GM21529 (cell line): Measurements from ENCODE around the gene PIGP.
"Not testable (repeated sequence)": the region's sequence is repeated elsewhere in the genome, so short reads cannot be mapped to it uniquely, and the experiment has no call there.

ENCODE experiments used
- ATAC-seq: cut with Tn5 transposase; IDR thresholded peaks from one replicate; pipeline ENCODE4 v1.9.1; 2021; ENCODE audit not compliant: unreplicated experiment

Gene PIGP

DNA sequence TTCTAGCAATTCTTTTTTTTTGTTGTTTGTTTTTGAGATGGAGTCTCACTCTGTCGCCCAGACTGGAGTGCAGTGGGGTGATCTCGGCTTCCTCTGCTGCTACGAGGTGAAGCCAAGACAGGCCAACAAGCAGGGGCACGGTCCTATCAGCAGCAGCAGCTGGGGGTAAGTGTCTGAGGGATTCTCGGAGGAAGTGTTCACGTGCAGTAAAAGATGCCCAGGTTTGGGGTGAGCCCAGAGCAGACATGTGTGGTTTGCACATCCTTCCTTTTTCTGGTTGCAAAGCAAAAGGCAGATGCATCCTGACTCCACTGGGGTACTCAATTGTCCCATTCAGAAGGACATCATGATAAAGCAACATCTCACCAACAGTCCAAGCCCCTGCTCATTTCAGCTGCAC is 27.7 kb downstream of the PIGP start:
- no peak for ATAC-seq

DNA sequence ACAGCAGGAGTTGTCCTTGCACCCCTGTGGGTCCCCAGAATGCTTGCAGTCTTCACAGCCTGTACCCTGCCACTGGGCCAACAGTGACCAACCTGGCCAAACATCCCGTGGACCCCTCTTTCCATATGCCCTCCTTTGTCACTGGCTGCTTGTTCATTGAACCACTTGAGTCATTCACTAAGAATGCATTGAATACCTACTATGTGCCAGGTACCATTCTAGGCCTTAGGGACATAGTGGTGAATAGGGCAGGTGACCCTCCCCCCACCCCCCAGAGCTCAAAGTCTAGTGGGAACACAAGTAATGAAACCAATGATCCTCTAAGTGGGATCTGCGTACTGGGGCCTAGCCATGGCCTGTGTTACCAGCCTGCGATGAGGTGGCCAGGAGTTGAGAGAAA is 28.2 kb downstream of the PIGP start:
- ATAC-seq, result no peak

DNA sequence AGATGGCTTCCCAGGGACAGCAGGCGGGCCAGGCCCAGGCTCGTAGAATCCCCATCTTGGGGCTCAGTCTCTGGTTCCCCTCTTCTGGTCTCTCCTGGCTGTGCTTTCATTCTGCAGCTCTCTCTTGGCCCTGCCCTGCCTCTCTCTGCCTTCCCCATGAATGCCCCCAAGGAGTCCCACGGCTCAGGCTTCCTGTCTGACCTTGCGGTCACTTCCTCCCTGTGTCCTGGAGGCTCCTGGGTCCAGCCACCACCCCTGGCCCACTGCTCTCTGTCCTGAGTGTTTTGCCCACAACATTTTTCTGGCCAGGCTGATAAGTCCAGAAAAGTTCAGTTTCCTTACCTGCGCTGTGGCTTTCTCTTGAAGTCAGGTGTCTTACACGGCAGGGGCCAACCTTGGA is 29.1 kb downstream of the PIGP start:
- no peak for ATAC-seq

DNA sequence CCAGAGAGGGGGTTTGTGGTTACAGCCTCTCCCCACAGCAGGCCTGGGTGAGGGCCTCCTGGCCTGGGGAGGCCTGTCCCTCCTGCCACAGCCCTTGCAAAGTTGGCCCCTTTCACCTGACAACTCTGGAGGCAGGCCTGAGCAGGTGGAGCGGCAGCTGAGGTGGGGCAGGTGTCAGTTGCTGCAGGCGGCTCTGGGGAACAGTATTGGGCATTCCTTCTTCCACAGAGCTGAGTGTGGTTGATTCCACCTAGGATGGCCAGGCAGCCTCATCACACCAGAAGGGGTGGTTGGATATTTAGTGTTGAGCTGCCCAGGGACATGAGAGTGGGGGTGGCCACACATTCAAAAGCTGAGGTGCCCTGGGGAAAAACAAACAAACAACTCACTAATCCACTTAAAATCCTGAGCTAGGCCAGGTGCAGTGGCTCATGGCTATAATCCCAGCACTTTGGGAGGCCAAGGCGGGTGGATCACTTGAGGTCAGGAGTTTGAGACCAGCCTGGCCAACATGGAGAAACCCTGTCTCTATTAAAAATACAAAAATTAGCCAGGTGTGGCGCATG is 31.1 kb downstream of the PIGP start:
- ATAC-seq, result no peak

- no peak for ATAC-seq
Observed at GRCh38 chr21:37040212-37040611, 32.7 kb downstream of the PIGP start.

DNA sequence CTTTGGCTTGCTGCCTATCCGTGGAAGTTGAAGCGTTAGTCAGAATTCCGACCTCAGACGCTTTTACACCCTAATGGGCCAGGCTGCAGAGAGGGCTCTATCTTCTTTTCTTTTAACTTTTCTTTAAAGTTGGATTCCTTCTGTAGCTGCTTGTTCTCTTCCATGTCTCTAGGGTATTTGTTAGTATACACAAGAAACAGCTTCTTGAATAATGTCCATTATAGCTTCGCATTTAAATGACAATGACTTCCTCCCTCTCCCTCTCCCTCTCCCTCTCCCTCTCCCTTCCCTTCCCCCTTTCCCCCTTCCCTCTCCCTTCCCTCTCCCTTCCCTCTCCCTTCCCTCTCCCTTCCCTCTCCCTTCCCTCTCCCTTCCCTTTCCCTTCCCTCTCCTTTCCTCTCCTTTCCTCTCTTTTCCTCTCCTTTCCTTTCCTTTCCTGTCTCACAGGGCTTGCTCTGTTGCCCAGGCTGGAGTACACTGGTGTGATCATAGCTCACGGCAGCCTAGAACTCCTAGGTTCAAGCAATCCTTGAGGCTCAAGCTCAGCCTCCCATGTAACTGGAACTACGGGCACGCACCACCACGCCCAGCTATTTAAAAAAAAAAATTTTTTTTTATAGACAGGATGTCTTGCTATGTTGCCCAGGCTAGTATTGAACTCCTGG is 33.3 kb downstream of the PIGP start:
- no peak for ATAC-seq

DNA sequence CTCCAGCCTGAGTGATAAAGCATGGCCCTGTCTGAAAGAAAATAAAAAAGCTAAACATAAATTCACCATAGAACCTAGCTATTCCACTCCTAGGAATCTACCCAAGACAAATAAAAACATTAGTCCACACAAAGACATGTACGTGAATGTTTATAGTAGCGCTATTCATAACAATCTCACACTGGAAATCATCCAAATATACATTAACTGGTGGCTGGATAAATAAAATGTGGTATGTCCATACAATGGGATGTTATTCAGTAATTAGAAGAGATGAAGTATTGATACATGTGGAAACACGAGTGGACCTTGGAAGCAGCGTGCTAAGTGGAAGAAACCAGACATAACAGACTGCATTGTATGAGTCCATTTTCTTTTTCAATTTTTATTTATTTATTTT is 36.7 kb downstream of the PIGP start:
- ATAC-seq, result no peak

GRCh38 chr21:37034394-37034793 is 38.5 kb downstream of the PIGP start:
- ATAC-seq, result not testable (repeated sequence)

DNA sequence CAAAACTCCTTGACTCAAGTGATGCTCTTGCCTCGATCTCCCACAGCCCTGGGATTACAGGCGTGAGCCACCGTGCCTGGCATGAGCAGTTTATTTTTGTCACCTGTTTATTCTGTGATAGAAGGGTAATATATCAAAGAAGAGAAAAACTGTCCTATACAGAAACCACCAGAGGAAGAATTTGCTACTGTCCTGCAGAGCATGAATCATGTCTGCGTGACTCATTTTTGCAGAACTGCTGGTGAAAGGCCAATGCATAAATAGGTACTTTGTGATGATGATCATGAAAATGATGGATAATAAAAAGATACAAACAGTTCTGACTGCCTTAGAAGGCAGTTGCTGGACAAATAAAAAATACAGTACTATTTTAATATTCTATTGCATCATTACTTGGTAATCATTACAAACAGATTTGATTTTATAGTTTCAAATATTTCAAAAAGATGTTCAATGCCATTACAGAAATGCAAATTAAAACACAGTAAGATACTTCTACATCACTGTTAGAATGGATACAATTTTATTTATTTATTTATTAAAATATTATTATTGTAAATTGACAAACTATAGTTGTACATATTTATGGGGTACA is 39.9 kb downstream of the PIGP start:
- no peak for ATAC-seq

DNA sequence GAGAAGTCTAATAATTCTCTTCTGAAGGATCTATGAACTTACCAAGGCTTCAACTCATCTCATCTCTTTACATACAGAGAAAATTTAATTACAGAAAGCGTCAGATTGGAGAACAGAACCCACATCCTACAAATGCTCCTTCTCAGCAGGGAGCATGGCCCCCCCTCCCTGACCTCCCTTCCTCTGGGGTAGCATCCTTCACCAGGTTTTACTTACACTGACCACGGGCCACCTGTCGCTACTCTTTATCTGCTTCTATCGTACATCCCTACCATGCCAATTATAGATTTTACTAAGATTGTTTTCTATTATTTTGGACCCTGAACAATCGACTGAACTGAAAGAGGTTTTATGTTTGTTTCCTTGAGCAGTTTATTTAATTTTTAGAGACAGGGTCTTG is 40.6 kb downstream of the PIGP start:
- ATAC-seq, result no peak

- no peak for ATAC-seq
Observed at GRCh38 chr21:37030864-37031263, 42.0 kb downstream of the PIGP start.

DNA sequence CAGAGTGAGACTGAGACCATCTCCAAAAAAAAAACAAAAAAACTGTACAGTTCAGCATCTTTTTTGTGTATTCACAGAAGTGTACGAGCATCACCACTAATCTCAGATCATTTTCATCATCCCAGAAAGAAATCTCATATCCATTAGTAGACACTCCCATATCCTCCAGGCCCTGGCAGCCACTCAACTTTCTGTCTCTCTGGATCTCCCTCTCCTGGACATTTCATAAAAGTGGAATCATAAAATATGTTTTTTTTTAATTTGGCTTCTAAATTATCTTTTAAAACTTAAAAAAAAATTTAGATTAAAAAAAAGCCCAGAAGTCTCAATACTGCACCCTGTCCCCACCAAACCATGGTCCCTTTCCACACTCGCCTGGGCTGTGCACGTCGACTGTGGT is 44.3 kb downstream of the PIGP start:
- no peak for ATAC-seq

GRCh38 chr21:37026499-37026898 is 46.4 kb downstream of the PIGP start:
- no peak for ATAC-seq

GRCh38 chr21:37017951-37018679 is 54.8 kb downstream of the PIGP start:
- ATAC-seq, result no peak
